Measurements from ENCODE around the gene GIMAP2. TPM values are rescaled to one million over a fixed set of nuclear protein-coding genes. Genes with fewer than 3 reads are reported as not detected.

Gene GIMAP2
- total RNA-seq, 1 donor from 2014 or later, result 9.6 TPM

DNA sequence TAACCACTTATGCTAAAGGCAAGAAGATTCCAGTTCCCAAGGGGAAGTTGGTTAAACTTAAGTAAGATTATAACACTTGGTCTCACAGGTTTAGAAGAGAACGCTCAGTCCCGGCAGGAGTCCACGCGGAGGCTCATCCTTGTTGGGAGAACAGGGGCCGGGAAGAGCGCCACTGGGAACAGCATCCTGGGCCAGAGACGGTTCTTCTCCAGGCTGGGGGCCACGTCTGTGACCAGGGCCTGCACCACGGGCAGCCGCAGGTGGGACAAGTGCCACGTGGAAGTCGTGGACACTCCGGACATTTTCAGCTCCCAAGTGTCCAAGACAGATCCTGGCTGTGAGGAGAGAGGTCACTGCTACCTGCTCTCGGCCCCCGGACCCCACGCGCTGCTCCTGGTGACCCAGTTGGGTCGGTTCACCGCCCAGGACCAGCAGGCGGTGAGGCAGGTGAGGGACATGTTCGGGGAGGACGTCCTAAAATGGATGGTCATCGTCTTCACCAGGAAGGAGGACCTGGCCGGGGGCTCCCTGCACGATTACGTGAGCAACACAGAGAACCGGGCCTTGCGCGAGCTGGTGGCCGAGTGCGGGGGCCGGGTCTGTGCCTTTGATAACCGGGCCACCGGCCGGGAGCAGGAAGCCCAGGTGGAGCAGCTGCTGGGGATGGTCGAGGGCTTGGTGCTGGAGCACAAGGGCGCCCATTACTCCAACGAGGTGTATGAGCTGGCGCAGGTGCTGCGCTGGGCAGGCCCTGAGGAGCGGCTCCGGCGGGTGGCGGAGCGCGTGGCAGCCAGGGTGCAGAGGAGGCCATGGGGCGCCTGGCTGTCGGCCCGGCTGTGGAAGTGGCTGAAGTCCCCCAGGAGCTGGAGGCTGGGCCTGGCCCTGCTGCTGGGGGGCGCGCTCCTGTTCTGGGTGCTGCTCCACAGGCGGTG is 34.7 kb downstream of the GIMAP2 start:
- no peaks in the 10 kb centered on the region for H3K27me3 ChIP-seq
- H3K4me3 ChIP-seq, result no peak overlapping the region
- no peak for DNase-seq (ENCODE audit: extremely low spot score in 2 of 2)
- no peak for TF ChIP-seq POLR2AphosphoS5 (IDR thresholded peaks at IDR 0.05; ENCODE audit: insufficient read depth in 1 of 2, low read depth in 1 of 2)
- TF ChIP-seq POLR2A (IDR thresholded peaks at IDR 0.05), result no peak
- TF ChIP-seq, protein P1, sequence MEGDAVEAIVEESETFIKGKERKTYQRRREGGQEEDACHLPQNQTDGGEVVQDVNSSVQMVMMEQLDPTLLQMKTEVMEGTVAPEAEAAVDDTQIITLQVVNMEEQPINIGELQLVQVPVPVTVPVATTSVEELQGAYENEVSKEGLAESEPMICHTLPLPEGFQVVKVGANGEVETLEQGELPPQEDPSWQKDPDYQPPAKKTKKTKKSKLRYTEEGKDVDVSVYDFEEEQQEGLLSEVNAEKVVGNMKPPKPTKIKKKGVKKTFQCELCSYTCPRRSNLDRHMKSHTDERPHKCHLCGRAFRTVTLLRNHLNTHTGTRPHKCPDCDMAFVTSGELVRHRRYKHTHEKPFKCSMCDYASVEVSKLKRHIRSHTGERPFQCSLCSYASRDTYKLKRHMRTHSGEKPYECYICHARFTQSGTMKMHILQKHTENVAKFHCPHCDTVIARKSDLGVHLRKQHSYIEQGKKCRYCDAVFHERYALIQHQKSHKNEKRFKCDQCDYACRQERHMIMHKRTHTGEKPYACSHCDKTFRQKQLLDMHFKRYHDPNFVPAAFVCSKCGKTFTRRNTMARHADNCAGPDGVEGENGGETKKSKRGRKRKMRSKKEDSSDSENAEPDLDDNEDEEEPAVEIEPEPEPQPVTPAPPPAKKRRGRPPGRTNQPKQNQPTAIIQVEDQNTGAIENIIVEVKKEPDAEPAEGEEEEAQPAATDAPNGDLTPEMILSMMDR (IDR thresholded peaks at IDR 0.05), result no peak
- H3K36me3 ChIP-seq, result no peaks in the 10 kb centered on the region
- H3K9me3 ChIP-seq, result no peaks in the 10 kb centered on the region
- H3K4me1 ChIP-seq, result no peaks in the 10 kb centered on the region
- H3K27ac ChIP-seq, result no peak overlapping the region
- intact Hi-C loops (cut with DNase I), result no loop called here

DNA sequence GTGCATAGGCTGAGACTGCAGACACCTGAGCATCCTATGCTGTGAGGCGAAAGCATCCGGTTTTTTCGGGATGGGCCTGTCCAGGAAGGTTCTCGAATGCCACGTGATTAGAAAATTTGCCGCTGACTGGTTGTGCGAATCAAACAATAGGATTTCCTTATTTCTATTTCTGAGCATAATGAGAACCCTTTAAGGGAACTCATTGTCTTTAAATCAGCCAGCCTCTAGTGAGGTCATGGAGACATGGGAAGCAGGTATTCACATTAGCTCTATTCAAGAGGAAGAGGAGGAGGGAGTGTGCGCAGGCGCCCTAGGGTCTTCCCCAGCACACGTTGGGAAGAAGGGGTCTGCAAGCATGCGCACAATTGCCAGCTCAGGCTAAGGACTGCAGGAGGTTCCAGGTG is 36.5 kb downstream of the GIMAP2 start:
- TF ChIP-seq POLR2A (IDR thresholded peaks at IDR 0.05) (no peak), POLR2AphosphoS5 (IDR thresholded peaks at IDR 0.05; ENCODE audit: insufficient read depth in 1 of 2, low read depth in 1 of 2) (no peak)
- TF ChIP-seq, protein P1 (IDR thresholded peaks at IDR 0.05), result no peak
- intact Hi-C loops (cut with DNase I), result no loop called here
- Histone ChIP-seq H3K27ac (no peak overlapping the region), H3K27me3 (no peaks in the 10 kb centered on the region), H3K4me3 (no peak overlapping the region), H3K4me1 (no peaks in the 10 kb centered on the region), H3K36me3 (no peaks in the 10 kb centered on the region), H3K9me3 (no peaks in the 10 kb centered on the region)
- no peak for DNase-seq (ENCODE audit: extremely low spot score in 2 of 2)

DNA sequence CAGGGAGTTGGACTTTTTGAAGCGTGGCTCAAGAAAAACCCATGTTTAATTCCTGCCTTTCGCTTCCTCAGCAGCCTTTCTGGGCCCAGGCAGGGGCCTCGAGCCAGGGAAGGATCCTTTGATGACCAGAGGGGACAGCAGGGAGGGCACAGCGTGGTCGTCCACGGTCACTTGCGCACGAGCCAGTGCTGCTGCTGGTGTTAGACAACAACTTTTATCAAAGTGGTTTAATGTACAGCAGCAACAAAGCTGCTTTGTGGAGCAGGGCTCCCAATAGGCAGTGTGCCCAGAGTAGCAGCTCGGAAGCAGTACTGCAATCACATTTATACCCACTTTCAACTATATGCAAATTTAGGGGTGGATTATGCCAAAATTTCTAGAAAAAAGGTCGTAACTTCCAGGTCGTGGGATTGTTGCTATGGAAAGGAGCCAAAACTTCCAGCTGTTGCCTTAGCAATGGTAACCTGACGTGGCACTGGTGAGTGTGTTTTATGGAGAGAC is 37.0 kb downstream of the GIMAP2 start:
- Histone ChIP-seq H3K27ac (peak overlapping the region; percentile 2), H3K9me3 (no peaks in the 10 kb centered on the region), H3K4me3 (no peak overlapping the region), H3K27me3 (no peaks in the 10 kb centered on the region), H3K36me3 (no peaks in the 10 kb centered on the region), H3K4me1 (no peaks in the 10 kb centered on the region)
- TF ChIP-seq, protein P1 (IDR thresholded peaks at IDR 0.05), result no peak
- TF ChIP-seq POLR2A (IDR thresholded peaks at IDR 0.05), result no peak
- TF ChIP-seq POLR2AphosphoS5 (IDR thresholded peaks at IDR 0.05; ENCODE audit: insufficient read depth in 1 of 2, low read depth in 1 of 2), result no peak
- intact Hi-C loops (cut with DNase I), result no loop called here
- peak in 1 of 2 donors; percentile 70 for DNase-seq (ENCODE audit: extremely low spot score in 2 of 2)

DNA sequence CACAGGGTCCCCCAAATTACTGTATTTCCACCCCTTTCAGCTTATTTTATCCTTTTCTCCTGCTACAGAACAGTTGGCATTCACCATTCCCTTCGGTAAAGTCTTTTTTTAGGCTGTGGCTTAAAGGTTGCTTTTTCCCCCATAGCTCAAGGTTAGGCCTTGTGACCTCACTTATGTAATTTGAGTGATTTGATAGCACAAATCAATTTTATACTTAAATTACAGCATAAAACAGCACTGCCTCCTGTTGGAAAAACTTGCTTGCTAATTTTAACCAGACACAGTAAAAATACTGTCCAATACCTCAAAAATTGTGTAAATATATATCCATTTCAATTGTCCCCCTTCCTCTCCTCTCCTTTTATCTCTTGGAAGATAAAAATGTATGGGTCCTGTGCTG is 38.0 kb downstream of the GIMAP2 start:
- DNase-seq (ENCODE audit: extremely low spot score in 2 of 2), result no peak
- Histone ChIP-seq H3K27me3 (no peaks in the 10 kb centered on the region), H3K36me3 (no peaks in the 10 kb centered on the region), H3K27ac (no peak overlapping the region), H3K4me1 (no peaks in the 10 kb centered on the region), H3K9me3 (no peaks in the 10 kb centered on the region), H3K4me3 (no peak overlapping the region)
- intact Hi-C loops (cut with DNase I), result no loop called here
- TF ChIP-seq, protein P1 (IDR thresholded peaks at IDR 0.05), result no peak

DNA sequence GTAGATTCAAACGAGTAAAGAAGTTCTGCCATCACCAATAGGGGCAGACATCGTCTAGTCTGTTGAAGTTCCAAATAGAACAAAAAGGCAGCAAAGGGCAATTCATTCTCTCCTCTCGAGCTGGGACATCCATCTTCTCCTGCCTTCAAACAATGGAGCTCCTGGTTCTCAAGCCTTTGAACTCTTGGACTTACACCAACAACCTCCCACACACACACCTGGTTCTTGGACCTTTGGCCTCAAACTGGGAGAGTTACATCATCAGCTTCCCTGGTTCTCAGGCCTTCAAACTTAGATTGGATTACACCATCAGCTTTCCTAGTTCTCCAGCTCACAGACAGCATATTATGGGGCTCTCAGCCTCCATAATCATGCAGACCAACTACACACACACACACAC is 41.9 kb downstream of the GIMAP2 start:
- no peaks in the 10 kb centered on the region for H3K27me3 ChIP-seq
- intact Hi-C loops (cut with DNase I), result no loop called here
- H3K27ac ChIP-seq, result no peak overlapping the region
- H3K4me3 ChIP-seq, result no peak overlapping the region
- TF ChIP-seq POLR2AphosphoS5 (IDR thresholded peaks at IDR 0.05; ENCODE audit: insufficient read depth in 1 of 2, low read depth in 1 of 2) (no peak), POLR2A (IDR thresholded peaks at IDR 0.05) (no peak)
- TF ChIP-seq, protein P1 (IDR thresholded peaks at IDR 0.05), result no peak
- DNase-seq (ENCODE audit: extremely low spot score in 2 of 2), result no peak
- H3K4me1 ChIP-seq, result no peaks in the 10 kb centered on the region
- no peaks in the 10 kb centered on the region for H3K36me3 ChIP-seq
- no peaks in the 10 kb centered on the region for H3K9me3 ChIP-seq
